Eye (tissue), 1 donor: ENCODE results near the gene DRD3.

Experiments used
- DNase-seq: peaks from one replicate; pipeline ENCODE4 v3.0.0-alpha.2; 2015

Gene DRD3

DNA sequence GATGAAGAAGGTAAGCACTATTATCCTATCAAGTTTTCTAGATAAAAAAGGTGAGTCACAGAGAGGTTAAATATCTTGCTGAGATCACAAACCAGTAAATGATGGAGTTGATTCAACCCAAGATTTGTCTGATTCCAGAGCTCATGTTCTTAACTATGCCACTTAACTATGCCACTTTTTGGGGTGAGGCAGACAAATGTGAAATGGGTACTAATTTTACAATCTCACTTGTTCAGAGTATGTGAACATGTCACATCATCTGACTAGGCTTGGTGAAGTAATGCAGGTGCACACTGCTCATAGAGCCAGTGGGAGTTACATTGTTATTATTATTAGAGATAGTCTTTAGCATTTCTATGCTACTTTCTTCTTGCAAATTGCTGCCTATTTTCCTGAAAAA is 2.0 kb downstream of the DRD3 start:
- no peak for DNase-seq

DNA sequence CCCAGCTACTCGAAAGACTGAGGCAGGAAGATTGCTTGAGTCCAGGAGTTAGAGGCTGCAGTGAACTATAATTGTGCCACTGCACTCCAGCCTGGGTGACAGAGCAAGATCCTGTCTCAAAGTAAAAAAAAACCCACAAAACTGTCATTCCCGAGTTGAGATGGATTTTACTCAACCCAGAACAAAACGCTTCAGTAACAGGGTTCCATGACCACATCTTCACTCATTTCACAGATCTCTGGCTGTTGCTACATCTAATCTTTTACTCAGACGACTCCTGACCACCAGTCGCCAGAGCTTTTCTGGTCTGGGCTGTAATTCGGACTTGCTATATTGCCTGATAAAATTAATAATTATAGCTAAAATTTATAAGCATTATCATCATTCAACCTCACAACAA is 2.4 kb downstream of the DRD3 start:
- DNase-seq = no peak

DNA sequence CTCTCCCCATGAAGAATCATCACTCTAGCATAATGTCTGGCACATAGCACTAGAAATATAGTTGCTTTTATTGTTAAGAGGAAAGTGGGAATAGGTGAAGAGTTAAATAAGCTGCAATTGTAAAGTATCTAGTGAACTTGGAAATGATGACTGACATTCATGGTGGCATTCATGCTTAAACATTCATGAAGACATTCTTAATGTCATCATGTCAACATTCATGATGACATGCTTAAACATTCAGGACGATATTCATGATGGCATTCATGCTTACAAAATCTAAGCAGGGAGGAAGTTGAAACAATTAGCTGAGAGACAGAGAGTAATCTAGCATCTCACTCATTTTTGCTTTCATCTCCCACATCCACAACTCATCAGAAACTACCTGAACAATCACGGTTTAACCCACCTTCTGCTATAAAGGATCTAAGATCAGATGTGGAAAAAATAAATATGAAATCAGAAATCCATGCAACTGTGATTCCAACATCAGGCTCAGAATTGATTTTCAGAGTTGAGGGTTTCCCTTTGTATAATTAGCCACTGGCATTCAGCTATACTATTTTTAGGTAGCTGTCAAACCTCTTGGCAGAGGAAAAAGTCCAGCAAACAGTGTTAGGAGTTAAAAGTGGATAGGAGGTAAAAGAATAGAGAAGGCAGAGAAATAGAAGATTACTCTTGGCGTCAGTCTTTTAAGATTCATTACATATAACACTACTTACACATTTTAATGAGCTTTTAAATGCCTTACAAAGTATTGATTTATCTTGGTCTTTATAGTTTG is 3.5 kb downstream of the DRD3 start:
- DNase-seq = no peak

DNA sequence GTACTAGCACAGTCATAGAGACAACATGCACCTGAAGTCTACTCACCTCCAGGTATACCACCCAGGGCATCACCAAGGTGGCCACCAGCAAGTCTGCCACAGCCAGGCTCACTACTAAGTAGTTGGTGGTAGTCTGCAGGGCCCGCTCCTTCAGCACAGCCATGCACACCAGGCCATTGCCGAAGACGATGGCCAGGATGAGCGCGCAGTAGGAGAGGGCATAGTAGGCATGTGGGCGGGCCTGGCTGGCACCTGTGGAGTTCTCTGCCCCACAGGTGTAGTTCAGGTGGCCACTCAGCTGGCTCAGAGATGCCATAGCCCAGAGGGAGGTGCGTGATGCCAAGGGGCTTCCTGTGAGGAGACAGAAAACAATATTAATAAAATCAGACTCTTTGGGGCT is 7.2 kb downstream of the DRD3 start:
- no peak for DNase-seq

GRCh38 chr3:114168150-114168549 is 10.7 kb downstream of the DRD3 start:
- no peak for DNase-seq

- DNase-seq = no peak
These were observed 21.5 kb downstream of the DRD3 start for GRCh38 chr3:114157321-114157720.

DNA sequence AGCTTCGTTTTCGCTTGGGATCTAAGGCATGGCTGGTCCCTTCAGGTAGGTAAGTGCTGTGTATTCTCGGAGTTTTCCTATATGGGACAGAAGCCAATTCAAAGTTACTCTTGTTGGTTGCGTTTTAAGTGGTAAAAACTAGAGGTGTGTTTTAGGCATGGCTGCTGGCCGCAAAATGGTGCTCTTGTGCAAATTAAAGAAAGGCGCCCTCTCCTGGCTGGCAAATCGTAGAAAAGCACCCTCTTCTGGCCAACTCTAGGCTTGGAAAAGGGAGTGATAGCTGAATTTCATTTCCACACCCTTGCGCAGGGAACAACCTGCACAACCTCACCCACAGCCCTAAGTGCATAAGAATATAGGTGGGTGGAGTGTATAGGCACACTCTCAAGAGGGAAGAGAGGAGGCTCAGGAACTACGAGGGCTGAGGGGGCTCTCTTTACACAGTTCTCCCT is 23.5 kb downstream of the DRD3 start:
- peak; percentile 24 for DNase-seq

DNA sequence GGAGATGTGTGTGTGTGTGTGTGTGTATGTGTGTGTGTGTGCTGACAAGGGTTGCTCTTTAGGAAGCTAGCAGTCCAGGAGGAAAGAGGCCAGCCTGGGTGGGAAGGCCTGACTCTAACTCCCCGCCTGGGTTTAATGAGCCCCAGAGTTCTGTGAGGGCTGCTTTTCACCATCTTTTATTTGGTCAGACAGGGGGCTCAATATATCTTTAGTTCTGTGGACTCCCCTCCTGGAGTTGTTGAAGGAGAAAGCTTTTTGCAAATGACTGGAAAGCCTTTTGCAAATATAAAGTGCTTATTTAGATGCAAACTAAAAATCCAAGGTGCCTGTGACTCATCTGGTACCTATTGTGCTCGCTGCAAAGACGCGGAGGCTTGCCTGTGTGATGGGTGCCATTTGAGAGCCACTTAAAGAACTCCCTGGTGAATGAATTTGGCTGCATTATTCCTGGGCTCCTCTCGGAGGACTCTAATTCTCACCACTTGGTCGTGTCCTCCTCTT is 24.5 kb downstream of the DRD3 start:
- peak; percentile 7 for DNase-seq

DNA sequence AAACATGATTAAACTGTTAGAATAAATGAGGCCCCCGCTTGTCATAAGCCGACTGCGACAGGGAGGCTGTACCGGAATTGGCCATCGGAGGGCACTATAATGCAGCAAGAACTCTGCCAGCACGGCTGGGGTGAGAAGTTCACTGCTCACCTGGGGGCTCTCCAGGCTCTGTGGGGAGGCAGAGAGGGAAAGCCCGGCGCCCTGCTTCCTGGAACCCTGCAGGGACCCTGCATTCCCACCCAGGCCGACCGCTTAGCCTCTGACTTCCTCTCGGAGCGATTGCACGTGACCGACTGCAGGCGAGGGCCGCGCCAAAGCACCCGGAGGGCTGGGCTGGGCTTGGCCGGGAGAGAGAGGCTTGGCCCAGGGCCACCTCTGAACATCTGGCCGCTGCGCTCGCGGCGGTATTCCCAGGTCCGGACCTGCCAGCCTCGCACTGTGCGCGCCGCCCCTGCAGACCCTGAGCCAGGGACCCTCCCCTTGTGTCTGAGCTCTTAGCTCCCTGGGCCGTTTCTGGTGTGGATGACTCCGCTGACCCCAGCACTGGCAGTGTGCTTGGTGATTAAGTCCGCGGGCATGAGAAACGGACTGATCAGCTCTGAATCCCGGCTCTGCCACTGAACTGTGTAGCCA is 26.2 kb downstream of the DRD3 start:
- peak; percentile 91 for DNase-seq

DNA sequence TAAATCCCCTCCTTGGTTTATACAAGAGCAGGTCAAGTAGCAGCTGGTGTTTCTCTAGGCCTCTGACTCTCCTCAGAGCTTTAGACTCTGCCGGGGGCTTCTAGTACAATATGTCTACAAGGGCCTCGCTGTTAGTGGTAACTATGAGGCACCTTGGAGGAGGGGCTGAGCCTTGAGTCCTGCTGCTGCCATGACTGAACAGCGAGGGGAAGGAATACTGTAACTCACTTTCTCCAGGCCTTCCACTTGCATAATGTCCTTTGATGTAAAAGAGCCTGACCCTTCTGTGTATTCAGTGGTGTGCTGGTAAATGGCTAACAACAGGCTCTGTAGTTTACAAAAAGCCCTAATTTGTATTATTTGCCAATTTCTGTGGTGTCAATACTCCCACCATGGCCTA is 27.8 kb downstream of the DRD3 start:
- DNase-seq = no peak

DNA sequence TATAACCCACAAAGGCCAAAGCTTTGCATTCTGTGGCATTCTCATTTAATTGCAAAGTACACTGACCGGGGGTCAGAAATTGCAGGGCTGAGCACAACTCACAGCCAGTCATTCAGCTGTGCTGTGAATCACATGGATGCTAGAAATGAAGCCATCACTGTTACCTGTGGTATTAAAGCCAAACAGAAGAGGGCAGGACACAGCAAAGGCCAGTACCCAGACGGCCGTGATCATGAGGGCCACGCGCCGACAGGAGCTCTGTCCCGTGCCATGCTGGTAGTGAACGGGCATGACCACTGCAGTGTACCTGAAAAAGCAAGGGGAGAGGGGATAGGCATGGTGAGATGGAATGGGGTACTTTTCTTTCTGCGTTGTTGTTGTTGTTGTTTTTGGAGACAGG is 31.6 kb downstream of the DRD3 start:
- no peak for DNase-seq

DNA sequence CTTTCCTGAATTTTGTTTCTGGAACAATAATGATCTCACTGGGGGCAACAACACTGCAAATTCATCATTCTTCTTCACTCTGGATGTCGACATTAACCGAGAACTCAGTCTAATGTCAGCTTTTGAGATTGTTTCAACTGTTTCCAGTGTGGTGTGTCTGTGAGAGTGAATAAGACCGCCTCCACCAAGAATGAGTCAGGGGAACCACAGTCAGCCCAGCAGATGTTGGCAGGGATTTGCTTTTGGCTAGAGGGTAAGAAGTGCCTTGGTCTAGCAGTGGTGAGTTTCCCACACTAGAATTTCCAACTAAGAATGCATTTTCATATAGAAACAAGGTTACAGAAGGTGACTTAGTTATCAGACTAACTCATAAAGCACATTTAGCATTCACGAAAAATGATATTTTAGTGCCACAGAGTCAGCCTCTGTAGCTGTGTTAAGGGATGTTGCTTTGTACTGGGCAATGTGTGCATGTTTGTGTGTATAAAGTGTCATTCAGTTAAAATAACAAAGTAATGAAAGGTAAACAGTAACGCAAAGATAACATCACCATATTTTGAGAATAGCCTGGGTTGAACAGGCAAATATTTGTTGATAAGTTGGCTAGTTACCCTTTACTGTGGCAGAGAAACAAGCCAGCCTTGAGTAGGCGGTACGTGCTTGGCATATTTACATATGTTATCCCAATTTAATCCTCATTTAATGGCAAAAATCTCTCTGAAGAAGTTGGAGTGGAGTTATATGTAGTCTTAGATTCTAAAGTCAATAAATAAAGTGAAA is 33.8 kb downstream of the DRD3 start:
- DNase-seq = no peak

DNA sequence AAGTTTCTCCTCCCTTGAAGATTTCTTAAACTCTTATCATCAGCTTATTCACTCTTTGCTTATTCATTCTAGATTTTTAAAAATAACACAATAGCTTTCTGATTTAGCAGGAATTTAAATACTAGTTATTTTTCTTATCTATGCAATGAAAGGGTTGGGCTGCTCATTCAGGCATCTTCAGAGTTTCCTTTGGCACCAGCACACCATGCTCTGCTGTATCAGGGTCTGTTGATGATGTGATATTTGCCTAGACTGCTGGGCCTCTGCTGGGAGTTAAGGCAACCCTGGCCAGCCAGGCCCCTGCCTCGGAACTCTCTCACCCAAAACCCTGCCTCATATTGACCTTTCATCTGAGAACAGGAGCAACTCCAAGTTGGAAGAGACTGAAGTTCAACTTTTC is 35.0 kb downstream of the DRD3 start:
- no peak for DNase-seq

DNA sequence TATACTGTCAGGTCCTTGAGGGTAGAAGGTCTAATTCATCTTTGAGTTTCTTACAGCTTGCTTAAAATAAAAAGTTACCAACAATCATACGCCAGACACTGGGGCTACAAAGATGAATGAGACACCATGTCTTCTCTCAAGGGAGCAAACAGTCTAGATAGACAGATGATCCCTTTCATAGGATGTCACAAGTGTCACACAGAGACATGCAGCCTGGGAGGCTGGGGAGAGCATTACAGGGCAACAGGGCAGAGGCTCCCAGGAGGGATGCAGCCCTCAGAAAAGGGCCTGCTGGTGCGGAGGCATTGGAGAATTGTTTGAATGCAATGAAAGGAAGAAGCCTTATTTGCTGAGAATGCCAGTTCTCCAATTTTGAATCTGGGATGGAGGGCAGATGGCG is 39.0 kb downstream of the DRD3 start:
- no peak for DNase-seq

DNA sequence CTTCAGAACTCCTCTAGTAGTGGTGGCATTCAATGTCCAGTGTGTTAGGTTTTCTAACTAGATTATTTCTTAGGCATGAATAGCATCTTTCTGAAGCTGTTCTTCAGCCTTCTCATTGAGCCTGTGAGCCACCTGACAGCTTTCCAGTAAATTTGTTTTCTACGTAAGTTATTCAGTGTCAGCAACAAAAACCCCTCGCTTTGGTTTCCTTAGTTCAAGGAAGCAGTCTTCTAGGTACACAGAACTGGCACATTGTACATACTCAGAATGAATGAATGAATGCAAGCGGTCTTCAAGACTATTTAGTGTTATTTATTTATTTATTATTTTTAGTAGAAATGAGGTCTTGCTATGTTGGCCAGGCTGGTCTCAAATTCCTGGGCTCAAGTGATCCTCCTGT is 44.9 kb downstream of the DRD3 start:
- DNase-seq = no peak

GRCh38 chr3:114132500-114132899 is 46.4 kb downstream of the DRD3 start:
- DNase-seq = no peak

DNA sequence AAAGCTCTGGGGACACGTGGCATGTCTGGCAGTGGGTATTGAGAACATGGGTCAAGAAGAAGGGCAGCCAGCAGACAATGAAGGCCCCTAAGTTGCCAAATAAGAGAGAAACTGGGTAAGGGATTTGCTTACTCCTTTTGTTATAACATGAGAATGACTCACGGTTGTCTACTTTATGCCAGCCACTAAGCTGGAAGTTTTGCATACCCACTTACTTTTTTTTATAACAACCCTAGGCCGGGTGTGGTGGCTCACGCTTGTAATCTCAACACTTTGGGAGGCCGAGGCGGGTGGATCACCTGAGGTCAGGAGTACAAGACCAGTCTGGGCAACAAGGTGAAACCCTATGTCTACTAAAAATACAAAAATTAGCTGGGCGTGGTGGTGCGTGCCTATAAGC is 50.0 kb downstream of the DRD3 start:
- no peak for DNase-seq

DNA sequence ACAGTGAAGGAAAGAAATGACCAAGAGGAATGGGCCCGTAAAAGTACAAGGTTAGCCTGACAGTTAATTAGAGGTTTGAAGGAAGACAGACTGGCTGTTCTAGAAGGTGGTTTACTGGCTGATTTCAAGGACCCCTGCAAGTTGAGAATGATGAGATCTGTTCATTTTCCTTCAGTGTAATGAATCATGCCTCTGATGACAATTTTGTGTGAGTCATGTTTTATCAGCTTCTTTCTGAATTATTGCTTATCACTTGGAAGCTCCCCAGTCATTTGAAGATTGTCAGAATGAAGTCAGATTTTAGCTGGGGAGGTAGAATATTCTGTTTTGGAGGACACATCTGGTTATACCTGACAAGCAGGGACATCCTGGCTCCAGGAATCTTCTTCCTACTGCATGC is 50.6 kb downstream of the DRD3 start:
- DNase-seq = no peak

- DNase-seq = no peak
These were observed 51.3 kb downstream of the DRD3 start for GRCh38 chr3:114127517-114127916.

- DNase-seq = no peak
These were observed 52.4 kb downstream of the DRD3 start for GRCh38 chr3:114126461-114126860.

DNA sequence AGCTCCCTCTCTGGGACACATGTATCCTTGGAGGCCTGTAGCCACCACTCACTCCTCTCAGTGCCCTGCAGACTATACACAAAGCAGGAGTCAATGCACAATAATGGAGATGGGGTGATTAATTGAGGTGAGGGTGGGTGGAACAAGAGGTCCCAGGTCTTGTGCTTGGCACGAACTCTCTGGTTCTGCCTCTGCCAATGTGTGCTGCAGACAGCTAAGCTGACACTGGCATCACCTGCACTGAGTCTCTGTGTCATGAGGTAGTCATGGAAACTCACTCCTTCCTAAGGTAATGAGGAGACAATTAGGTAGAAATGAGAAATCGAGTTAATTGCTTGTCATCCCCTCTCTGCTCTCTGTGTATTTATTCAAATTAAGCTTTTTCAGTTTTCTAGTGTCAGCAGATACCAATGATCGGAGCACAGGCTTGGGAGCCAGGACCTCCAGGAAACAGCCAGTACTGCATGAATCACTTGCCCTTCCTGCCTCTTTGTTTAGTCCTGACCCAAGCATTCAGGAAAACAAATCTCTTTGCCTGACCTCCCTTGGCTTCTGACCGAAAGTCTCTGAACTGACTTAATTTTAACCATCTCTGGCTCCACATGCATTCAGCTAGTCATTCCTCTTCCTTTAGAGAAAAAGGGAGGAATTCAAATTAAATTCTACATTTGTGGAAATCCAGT is 56.7 kb downstream of the DRD3 start:
- no peak for DNase-seq

DNA sequence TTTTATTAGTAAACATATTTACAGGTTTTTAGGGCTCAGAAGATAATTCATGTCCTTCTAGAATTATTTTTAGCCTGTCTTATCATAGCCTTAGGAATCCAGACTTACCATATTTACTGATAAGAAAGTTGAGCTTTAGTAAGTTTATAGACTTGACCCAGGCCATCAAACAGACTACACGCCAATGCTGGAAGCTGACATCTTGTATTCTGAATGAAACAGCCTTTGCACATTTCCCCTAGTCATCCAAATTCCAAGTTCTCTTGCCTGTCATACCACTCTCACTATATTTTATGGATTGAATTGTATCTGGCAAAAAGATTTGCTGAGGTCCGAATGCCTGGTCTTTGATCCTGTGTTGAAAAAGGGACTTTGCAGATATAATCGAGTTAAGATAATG is 58.6 kb downstream of the DRD3 start:
- no peak for DNase-seq

DNA sequence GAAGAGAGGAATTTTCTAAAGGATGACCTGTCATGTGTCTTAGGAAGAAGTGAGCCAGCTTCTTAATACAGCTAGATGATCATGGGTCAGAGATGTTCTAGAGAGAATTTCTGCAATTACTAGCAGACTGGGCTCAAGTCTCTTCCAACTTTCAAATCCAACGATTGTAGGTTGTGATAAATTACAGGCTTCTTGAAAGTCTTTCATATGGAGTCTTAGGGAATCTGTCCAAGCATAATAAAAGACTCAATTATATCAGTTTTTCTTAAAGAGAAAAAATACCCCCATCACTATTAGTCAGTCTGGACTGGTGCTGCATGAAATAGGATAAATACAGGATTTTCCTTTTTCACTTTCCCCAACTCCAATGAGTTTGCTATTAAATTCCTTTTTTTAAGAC is 59.1 kb downstream of the DRD3 start:
- DNase-seq = no peak
